GM21619 (cell line): ENCODE results near the gene VIM.
"Not testable (repeated sequence)": the region's sequence is repeated elsewhere in the genome, so short reads cannot be mapped to it uniquely, and the experiment has no call there.

ENCODE experiments used
- ATAC-seq: cut with Tn5 transposase; IDR thresholded peaks from one replicate; pipeline ENCODE4 v1.9.1; 2021; ENCODE audit not compliant: unreplicated experiment

VIM gene

DNA sequence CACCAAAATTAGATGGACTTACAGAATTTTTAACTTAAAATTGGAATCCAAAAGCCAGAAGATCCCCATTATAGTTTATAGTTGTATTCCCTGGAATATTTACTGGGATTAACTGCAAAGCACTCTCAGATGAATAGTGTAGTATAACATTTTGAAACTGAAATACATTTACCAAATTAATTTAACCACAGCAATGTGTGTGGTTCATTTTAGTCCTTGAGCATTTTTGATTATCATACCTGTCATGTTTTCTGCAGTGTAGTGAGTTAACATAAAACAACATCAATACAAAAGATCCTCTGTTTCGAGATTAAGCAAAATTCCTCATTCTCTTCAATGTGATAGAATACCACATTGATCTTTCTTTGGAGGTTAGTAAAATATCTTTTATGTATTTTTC is 3.7 kb downstream of the VIM start:
- no peak for ATAC-seq

DNA sequence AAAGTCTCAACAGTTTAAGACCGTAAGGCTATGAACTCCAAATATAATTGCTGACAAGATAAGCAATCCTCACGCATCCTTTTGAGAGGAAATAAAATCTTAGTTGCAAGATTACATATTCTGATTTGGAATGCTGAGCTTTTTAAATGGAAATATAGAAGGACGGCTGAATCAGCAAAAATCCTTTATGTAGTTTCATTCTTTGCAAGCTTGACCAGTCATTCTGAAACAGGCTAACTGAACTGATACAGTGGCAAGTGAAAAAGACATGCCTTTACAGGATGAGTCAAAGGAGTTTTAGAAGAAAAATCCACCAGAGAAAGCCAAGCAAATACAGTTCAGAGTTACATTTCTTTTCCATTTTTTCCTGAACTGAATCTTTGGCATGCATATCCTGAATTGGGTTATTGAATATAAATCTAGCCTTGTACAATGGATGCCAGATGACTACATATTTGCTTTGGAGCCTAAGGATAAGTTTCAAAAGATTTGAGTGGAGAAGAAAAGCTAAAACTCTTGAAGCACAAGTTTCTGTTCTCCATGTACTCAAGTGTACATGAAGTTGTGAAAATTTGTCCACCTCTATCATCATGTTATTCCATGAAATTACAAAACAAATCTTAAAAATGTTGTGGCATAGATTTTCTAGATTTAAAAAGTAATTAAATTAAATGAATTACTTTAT is 4.4 kb downstream of the VIM start:
- no peak for ATAC-seq

- ATAC-seq: no peak
Observed at GRCh38 chr10:17233286-17233991, 5.4 kb downstream of the VIM start.

DNA sequence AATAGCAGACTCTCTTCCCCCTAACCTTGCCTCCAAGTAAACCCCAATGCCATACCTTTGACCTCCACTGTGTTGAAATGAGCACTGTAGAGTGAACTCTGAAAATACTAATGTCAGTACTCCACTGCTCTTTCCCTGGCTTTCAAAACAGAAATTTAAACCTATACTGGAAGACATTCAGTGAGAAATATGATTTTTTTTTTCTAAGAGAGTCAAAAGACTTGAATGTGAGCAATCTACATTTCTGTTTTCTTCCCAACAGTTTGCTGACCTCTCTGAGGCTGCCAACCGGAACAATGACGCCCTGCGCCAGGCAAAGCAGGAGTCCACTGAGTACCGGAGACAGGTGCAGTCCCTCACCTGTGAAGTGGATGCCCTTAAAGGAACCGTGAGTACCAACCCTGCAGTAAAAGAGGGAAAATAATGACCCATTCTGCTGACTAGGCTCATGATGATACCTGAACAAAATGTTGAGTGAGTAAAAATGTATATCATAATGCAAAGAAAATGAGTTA is 6.4 kb downstream of the VIM start:
- ATAC-seq: no peak

GRCh38 chr10:17235136-17235535 is 7.1 kb downstream of the VIM start:
- no peak for ATAC-seq

DNA sequence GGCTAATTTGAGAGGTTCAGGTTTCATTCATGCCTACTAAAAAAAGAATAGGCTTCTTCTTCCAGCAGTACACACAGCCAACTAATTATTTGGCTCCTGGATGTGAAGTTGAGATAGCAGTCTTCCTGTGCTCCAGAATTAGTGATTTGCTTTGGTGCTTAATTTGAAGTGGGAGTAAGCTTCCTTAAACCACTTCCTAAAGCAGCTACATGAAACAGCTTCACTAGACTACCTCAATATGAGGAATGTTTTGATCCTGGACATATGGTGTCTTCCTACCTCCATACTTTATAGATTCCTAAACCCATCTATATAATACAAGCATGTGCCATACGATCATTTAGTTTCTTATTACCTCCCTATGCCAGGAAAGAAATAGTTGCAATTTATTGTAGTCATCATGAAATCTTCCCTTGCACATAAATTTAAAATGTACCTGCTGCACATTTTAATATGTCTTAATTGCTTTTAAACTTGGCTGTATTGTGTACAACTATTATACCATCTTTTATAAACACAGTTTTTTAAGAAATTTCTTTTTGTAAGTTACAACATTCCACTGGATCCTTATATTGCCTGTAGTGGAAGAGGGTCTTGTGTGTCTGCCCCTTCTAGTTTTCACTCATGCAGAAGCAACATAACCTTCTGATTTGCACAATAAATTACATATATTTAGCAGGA is 8.6 kb downstream of the VIM start:
- no peak for ATAC-seq

DNA sequence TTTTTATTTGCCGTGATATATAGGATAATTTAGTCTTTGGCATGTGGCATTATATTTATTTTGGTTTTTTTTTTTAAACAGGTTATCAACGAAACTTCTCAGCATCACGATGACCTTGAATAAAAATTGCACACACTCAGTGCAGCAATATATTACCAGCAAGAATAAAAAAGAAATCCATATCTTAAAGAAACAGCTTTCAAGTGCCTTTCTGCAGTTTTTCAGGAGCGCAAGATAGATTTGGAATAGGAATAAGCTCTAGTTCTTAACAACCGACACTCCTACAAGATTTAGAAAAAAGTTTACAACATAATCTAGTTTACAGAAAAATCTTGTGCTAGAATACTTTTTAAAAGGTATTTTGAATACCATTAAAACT is 9.1 kb downstream of the VIM start:
- ATAC-seq: no peak

- ATAC-seq: no peak
Observed at GRCh38 chr10:17237915-17238444, 9.9 kb downstream of the VIM start.

- no peak for ATAC-seq
Observed at GRCh38 chr10:17238445-17239291, 10.6 kb downstream of the VIM start.

DNA sequence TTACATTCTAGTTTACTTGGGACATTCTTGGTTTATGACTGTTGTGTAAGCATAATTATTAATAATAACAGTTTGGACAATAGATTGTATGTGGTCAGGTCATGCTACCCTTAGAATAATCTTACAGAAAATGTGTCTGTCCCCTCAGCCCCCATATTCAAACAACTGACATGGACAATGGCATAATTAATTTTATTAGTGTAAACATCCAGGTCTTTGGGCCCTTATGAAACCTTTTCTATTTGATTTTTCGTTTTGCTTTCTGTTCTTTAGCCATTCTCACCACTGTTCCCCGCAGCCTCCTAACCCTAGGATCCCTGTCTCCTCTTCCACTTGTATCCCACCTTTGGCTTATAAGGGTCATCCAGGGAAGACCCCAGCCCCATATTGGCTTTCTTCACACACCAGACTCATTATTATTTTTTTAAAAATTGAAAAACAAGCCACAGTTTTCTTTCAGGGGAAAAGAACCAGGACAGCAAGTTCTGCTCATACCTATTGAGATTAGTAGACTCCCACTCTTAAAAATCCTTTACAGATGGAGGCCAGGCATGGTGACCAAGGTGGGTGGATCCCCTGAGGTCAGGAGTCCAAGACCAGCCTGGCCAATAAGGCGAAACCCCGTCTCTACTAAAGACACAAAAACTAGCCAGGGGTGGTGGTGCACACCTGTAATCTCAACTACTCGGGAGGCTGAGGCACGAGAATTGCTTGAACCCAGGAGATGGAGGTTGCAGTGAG is 11.5 kb downstream of the VIM start:
- ATAC-seq: no peak

DNA sequence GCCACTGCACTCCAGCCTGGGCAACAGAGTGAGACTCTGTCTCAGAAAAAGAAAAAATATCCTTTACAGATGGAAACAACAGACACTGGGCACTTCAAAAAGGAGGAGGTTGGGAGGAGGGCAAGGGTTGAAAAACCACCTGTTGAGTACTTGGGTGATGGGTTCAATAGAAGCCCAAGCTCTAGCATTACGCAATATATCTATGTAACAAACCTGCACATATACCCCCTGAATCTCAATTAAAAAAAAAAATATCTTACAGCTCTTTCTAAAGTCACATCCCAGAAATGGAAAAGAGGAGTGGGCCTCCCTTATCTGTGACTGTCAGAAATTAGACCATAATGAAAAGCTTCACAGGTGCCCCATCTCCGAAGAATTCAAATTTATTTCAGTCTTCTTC is 12.1 kb downstream of the VIM start:
- ATAC-seq: no peak

DNA sequence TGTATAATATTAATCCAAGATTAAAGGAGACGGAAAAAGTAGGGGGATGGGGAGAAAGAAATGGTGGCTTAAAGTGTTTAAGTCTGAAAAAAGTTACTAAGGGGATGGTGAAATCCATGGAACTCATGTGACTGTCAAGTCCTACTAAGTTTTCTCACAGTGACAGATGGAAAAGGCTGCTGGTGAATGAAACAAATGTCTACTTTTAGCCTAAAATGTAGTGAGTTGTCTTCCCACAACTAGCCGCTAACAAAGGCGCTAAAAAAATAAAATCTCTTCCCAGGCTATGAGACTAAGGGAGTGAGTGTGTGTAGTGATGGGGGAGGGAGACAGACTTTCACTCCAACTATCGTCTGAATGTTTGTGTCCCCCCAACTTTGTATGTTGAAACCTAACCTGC is 12.6 kb downstream of the VIM start:
- no peak for ATAC-seq

GRCh38 chr10:17241611-17242333 is 13.7 kb downstream of the VIM start:
- no peak for ATAC-seq

DNA sequence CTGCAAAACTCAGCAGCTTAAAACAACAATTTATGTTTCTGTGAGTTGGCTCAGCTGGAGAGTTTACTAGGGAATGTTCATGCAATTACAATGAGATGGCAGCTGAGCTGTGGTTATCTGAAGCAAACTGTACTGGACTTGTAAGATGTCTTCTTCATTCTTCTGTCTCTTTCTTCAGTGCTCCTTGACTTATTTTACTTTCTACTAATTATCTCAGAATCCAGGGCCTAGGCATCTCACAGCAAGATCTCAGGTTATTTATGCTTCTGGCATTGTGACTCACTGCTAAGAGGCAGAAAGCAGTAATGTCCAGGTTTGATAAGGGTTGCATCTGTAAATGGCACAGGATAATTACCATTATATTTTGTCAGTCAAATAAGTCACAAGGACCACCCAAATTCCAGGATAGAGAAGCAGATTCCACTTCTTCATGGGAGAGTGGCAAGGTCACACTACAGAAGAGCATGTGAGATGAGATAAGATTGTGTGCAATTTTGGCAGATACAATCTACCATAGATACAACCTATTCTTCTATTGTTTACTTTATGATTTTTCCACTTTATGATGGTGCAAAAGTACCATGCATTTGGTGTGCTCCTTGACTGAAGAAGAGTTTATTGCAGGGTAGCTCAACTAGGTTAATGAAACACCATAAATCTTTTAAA is 16.8 kb downstream of the VIM start:
- no peak for ATAC-seq

DNA sequence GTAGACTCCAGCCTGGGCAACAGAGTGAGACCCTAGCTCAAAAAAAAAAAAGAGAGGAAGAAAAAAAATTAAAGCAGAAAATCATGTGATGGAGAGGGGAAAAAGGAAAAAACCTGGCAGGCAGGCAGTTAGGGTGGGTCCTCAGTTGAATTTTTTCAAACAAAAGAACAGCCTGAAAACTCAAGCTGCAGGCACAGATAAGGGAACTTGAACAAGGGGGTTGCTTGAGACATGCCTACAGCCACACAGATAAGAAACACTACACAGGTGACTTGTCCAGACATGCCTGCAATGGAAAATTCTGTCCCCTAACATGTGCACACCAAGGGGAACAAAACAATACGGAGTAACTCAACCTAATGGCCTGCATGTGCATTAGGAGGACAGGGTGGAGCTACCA is 19.2 kb downstream of the VIM start:
- ATAC-seq: no peak

- ATAC-seq: no peak
Observed at GRCh38 chr10:17248964-17249363, 20.9 kb downstream of the VIM start.

DNA sequence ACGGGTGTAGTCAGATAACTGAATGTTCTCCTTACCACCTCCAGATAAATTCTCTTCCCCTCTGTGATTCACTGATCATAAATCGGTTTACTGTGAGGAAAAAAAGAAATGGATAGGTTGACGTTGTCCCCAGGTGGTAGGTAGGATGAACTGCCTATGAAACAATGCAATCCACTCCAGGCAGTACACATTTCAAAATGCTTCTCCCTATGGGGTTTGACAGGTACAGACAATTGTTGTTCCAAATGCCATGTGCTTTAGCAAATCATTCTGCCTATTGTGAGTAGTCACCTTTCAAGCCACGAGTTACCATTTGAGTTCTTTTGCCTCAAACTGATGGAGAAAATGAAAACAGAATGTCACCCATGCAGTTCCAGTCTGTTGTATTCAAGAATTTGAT is 21.8 kb downstream of the VIM start:
- no peak for ATAC-seq

GRCh38 chr10:17250736-17251135 is 22.7 kb downstream of the VIM start:
- no peak for ATAC-seq

- ATAC-seq: not testable (repeated sequence)
Observed at GRCh38 chr10:17254543-17255050, 26.6 kb downstream of the VIM start.
